Heart left ventricle (tissue), 16 donors: ENCODE results near the gene RNASEH2B. TPM values are rescaled to one million over a fixed set of nuclear protein-coding genes. Genes with fewer than 3 reads are reported as not detected.

Experiments
- ATAC-seq, 4 donors: fragments of 200-7000 bp; cut with Tn5 transposase; one replicate each; pipeline ENCODE4 v1.9.1; 2020 to 2022; ENCODE audit warnings: moderate library complexity in 4 of 4, mild to moderate bottlenecking in 3 of 4, moderate number of reproducible peaks in 1 of 4
- DNase-seq, 5 donors: peaks; one replicate each; pipeline ENCODE4 v3.0.0-alpha.2; 2020
- H3K27ac ChIP-seq, 12 donors: fragments of 200-600 bp; sonication (generic) in 4 of 12; one replicate each; pipeline versions ENCODE4 v1.5.0 to v1.8.0; 2016 to 2022; ENCODE audit warnings: mild to moderate bottlenecking in 2 of 12
- H3K27me3 ChIP-seq, 9 donors: fragments of 200-600 bp; sonication (generic) in 2 of 9; one replicate each; pipeline versions ENCODE4 v1.5.1 to v1.8.0; 2016 to 2022; ENCODE audit warnings: mild to moderate bottlenecking in 3 of 9
- H3K36me3 ChIP-seq, 9 donors: fragments of 200-600 bp; sonication (generic) in 2 of 9; one replicate each; pipeline versions ENCODE4 v1.5.0 to v1.8.0; 2018 to 2022; ENCODE audit warnings: mild to moderate bottlenecking in 2 of 9
- H3K4me1 ChIP-seq, 12 donors: fragments of 200-600 bp; sonication (generic) in 4 of 12; one replicate each; pipeline versions ENCODE4 v1.5.0 to v1.8.0; 2016 to 2022; ENCODE audit warnings: mild to moderate bottlenecking in 3 of 12
- H3K4me3 ChIP-seq, 12 donors: fragments of 200-600 bp; sonication (generic) in 4 of 12; one replicate each; pipeline versions ENCODE4 v1.5.0 to v1.8.0; 2017 to 2022; ENCODE audit warnings: mild to moderate bottlenecking in 9 of 12, moderate library complexity in 4 of 12
- H3K9me3 ChIP-seq, 12 donors: fragments of 200-600 bp; sonication (generic) in 4 of 12; one replicate each; pipeline versions ENCODE4 v1.5.0 to v1.8.0; 2016 to 2022; ENCODE audit warnings: mild to moderate bottlenecking in 1 of 12
- CTCF ChIP-seq, 12 donors: fragments of 200-600 bp; sonication (generic) in 4 of 12; IDR thresholded peaks; one replicate each; pipeline versions ENCODE4 v1.5.0 to v1.8.0; 2018 to 2022; ENCODE audit warnings: antibody characterized with exemption in 12 of 12, mild to moderate bottlenecking in 5 of 12
- POLR2A ChIP-seq, 2 donors: fragments of 450-650 bp; IDR thresholded peaks; one replicate each; pipeline ENCODE4 v1.6.1; 2017; ENCODE audit warnings: antibody characterized with exemption in 2 of 2, mild to moderate bottlenecking in 2 of 2, moderate library complexity in 2 of 2
- WGBS, 4 donors: extraction: QIAGEN DNeasy Blood & Tissue Kit in 2 of 4; methylation state at CpG; one replicate each; pipeline versions ENCODE4 v1.1.5 to v1.1.7; 2013 to 2018; 5-methylcytosine and 5-hydroxymethylcytosine counted together
- intact Hi-C, 10 donors: fragments of 100-400 bp; cut with DNase I; formaldehyde crosslinking; loops; one replicate each; pipeline versions ENCODE4 v1.11.1 to v1.14.2; 2022
- polyA plus RNA-seq, 2 donors: library from polyadenylated mRNA; stranded (reverse); fragments of 200-250 nt; gene quantifications; one replicate each; pipeline ENCODE4 v1.2.3, GENCODE V29; 2013
- total RNA-seq, 9 donors: library from RNA; depleted of rRNA in 2 of 9; stranded (reverse); fragments of >200 nt in 2 of 9; fragmentation: NEBNext Ultra II Directional in 3 of 9; extraction: Animal tissue kit (Norgen Biotek cat#: 25700) in 3 of 9; gene quantifications; one replicate each; pipeline versions ENCODE4 v1.1.0 to v1.2.4, GENCODE V29; 2016 to 2023
- donor health status: ischemic (EF 13 %, LVEDD 7.1; RV severe dilation, severe dysfunction).
- donor health status: healthy with polysubstance abuse.
- donor health status: DM: no; HTN: yes; CAD: no.
- donor health status: DM: no; HTN: no; CAD: no.
- donor health status: ischemic (EF 25% LVEDD 6.9; RV normal size, moderate dysfunction).
- donor health status: ischemic (EF 25% LVEDD 5.7; RV mildly dilated, moderate dysfunction).
- donor health status: healthy.
- donor health status: DM: yes; HTN: yes; CAD: no.
- donor health status: ischemic (EF 35%, LVEDD 5.7; RV mildly dilated, moderate dysfunction).
- donor health status: nonischemic (EF 11% LVEDD 7.7; RV severe dilation, severe dysfunction).
- donor health status: DM: yes; HTN: yes; CAD: no.
- donor health status: PGD.
- donor health status: ischemic (EF 29% LVEDD 5.4; RV normal size, mild dysfunction).
- donor health status: nonischemic (EF 23%, LVEDD 6.1; RV moderate dilation, normal function).

RNASEH2B gene
- total and polyA plus RNA-seq, 11 donors, result 22.7 to 61.9 (median 43.4) TPM

GRCh38 chr13:50867637-50867945 is 42.0 kb upstream of the RNASEH2B start:
- H3K4me3 ChIP-seq, result no peak overlapping the region
- ATAC-seq (no peak), DNase-seq (no peak)
- intact Hi-C loops, result no loop called here
- H3K9me3 ChIP-seq, result peaks cover 0 to 9% (median 0%) of the 10 kb centered on the region in 12 donors
- H3K36me3 ChIP-seq, result no peaks in the 10 kb centered on the region
- no peaks in the 10 kb centered on the region for H3K4me1 ChIP-seq
- H3K27me3 ChIP-seq, result no peaks in the 10 kb centered on the region
- 69 to 74% (median 72%) methylated on average over 3 of the region's 3 CpGs for WGBS, 4 donors
- no peak for TF ChIP-seq POLR2A (IDR thresholded peaks at IDR 0.05)
- H3K27ac ChIP-seq, result no peak overlapping the region

- intact Hi-C loops, result no loop called here
- Histone ChIP-seq H3K27ac (no peak overlapping the region), H3K36me3 (no peaks in the 10 kb centered on the region), H3K4me3 (no peak overlapping the region), H3K27me3 (no peaks in the 10 kb centered on the region), H3K4me1 (no peaks in the 10 kb centered on the region), H3K9me3 (no peaks in the 10 kb centered on the region)
- ATAC-seq, result no peak
- DNase-seq, result no peak
- 93 to 98% (median 94%) methylated on average over 1 of the region's 1 CpG for WGBS, 4 donors
- TF ChIP-seq CTCF (IDR thresholded peaks at IDR 0.05), result no peak
- TF ChIP-seq POLR2A (IDR thresholded peaks at IDR 0.05), result no peak
Measured at GRCh38 chr13:50871405-50871804, 38.2 kb upstream of the RNASEH2B start.

- intact Hi-C loops, result no loop called here
- no peak overlapping the region for H3K27ac ChIP-seq
- no peak overlapping the region for H3K4me3 ChIP-seq
- 70 to 83% (median 75%) methylated on average over 2 of the region's 2 CpGs for WGBS, 4 donors
- H3K27me3 ChIP-seq, result no peaks in the 10 kb centered on the region
- TF ChIP-seq CTCF (IDR thresholded peaks at IDR 0.05) (no peak), POLR2A (IDR thresholded peaks at IDR 0.05) (no peak)
- no peaks in the 10 kb centered on the region for H3K36me3 ChIP-seq
- no peaks in the 10 kb centered on the region for H3K4me1 ChIP-seq
- no peaks in the 10 kb centered on the region for H3K9me3 ChIP-seq
- ATAC-seq, result no peak
- DNase-seq, result no peak
Measured at GRCh38 chr13:50873467-50873866, 36.1 kb upstream of the RNASEH2B start.

GRCh38 chr13:50873991-50874390 is 35.6 kb upstream of the RNASEH2B start:
- no peaks in the 10 kb centered on the region for H3K9me3 ChIP-seq
- H3K4me1 ChIP-seq, result no peaks in the 10 kb centered on the region
- 92 to 98% (median 96%) methylated on average over 2 of the region's 2 CpGs for WGBS, 4 donors
- no peak overlapping the region for H3K27ac ChIP-seq
- no peaks in the 10 kb centered on the region for H3K36me3 ChIP-seq
- no peak for DNase-seq
- no peak for ATAC-seq
- intact Hi-C loops, result no loop called here
- TF ChIP-seq CTCF (IDR thresholded peaks at IDR 0.05), result no peak
- TF ChIP-seq POLR2A (IDR thresholded peaks at IDR 0.05), result no peak
- no peaks in the 10 kb centered on the region for H3K27me3 ChIP-seq
- no peak overlapping the region for H3K4me3 ChIP-seq

GRCh38 chr13:50882816-50883435 is 26.7 kb upstream of the RNASEH2B start:
- Histone ChIP-seq H3K27ac (no peak overlapping the region), H3K36me3 (no peaks in the 10 kb centered on the region), H3K9me3 (peaks cover 0 to 9% (median 0%) of the 10 kb centered on the region in 12 donors), H3K27me3 (no peaks in the 10 kb centered on the region), H3K4me3 (no peak overlapping the region), H3K4me1 (no peaks in the 10 kb centered on the region)
- DNase-seq (no peak), ATAC-seq (no peak)
- 91 to 95% (median 93%) methylated on average over 5 of the region's 5 CpGs for WGBS, 4 donors
- intact Hi-C loops, result loop anchor here in 1 of 10 donors (10.0 kb wide), 1 partner anchor 48 kb away; no protein-coding TSS in a partner anchor
- TF ChIP-seq CTCF (IDR thresholded peaks at IDR 0.05), result no peak
- no peak for TF ChIP-seq POLR2A (IDR thresholded peaks at IDR 0.05)
